ENCODE results near the gene ZNF385C. TPM values are rescaled to one million over a fixed set of nuclear protein-coding genes. Genes with fewer than 3 reads are reported as not detected.

ZNF385C gene
- total and polyA plus RNA-seq, 2 donors = 0.65 to 1.2 TPM

DNA sequence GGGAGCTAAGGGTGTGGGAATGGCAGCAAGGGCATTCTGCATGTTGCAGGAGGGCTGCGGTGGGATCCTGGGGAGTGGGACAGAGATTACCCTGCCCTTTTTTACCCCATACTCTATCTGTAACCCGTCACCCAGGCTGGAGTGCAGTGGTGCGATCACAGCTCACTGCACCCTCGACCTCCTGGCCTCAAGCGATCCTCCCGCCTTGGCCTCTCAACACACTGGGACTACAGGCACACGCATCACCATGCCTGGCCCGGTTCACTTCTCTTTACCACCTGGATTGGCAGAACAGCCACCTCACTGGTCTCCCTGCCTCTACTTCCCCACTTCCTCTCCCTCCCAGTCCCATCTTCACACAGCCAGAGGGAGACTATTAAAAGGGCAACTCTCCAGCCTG lies 9.5 kb downstream of the ZNF385C start:
- Histone ChIP-seq H3K4me1 (ENCODE audit: insufficient read depth) (no peaks in the 10 kb centered on the region), H3K4me3 (ENCODE audit: low read depth, low read length) (no peak overlapping the region), H3K36me3 (ENCODE audit: insufficient read depth) (no peaks in the 10 kb centered on the region), H3K27ac (ENCODE audit: low read depth) (no peak overlapping the region)
- WGBS = 89% methylated on average over 8 of the region's 8 CpGs
- no peak for DNase-seq (ENCODE audit: extremely low spot score)

DNA sequence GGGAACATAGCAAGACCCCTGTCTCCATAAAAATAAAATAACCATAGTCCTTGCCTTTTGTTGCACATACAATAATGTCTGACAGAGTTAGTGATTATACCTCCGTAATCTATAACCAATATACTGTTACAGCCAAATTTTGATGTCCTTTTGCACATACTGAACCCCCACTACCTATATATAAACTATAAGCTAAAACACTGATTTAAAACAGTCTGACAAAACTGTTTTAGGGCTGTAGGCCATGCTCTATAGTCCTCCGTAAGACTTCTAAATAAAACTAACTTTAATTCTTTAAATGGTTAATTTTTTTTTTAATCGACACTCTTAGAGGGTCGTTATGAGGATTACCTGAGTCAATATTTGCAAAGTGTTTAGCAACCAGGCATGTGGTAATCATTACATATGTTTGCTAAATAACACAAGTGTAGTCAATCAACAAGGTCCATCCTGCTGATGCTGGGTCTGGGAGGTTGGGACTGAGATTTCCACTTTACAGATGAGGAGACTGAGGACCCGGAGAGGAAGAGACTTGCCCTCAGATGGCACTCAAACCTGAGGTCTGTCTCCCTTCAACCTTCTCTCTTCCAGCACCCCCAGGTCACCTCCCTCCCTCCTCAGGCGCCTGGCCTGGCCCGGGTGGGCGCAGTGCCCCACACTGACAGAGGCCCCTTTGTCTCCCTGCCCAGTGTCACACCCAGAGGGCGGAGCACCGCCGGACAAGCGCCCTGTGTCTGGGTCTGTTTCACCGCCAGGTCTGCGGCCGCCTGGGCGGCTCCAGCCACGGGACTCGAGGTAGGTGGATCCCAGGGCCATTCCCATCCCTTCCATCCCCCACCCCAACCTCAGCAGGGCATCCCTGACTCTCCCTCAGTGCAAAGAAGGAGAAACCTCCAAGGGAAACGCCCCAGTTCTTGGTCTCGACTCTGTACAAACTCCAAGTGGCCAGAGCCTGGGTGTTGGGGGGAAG lies 10.3 kb downstream of the ZNF385C start:
- Histone ChIP-seq H3K36me3 (ENCODE audit: insufficient read depth) (no peaks in the 10 kb centered on the region), H3K4me3 (ENCODE audit: low read depth, low read length) (no peak overlapping the region), H3K4me1 (ENCODE audit: insufficient read depth) (no peaks in the 10 kb centered on the region), H3K27ac (ENCODE audit: low read depth) (no peak overlapping the region)
- DNase-seq (ENCODE audit: extremely low spot score) = no peak
- WGBS = 57% methylated on average over 20 of the region's 20 CpGs

DNA sequence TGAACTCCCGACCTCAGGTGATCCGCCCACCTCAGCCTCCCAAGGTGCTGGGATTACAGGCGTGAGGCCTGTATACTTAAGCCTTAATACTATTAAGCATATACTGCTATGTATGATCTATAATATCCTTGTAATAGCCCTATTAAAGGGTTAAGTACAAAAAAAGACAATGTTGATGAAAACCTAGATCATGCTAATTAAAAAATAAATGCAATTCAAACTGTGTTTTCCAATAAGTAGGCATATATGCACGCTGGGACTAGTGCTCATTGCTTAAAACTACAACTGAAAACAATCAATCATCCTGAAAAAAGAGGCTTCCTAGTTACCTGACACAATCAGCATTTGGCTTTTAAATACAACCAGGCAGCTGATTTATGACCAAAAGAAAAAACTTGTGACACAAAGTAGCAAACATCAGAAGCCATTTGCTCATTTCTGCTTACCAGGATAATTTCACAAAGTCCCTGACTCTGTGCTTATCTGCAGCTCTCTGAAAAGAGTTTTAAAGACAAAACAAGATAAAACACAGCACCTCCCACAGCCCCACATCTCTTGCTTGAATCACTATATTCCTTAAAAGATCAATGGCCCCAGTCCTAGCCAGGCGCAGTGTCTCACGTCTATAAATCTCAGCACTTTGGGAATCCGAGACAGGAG lies 11.1 kb downstream of the ZNF385C start:
- Histone ChIP-seq H3K27ac (ENCODE audit: low read depth) (no peak overlapping the region), H3K36me3 (ENCODE audit: insufficient read depth) (no peaks in the 10 kb centered on the region), H3K4me3 (ENCODE audit: low read depth, low read length) (no peak overlapping the region), H3K4me1 (ENCODE audit: insufficient read depth) (no peaks in the 10 kb centered on the region)
- WGBS = 61% methylated on average over 7 of the region's 7 CpGs
- DNase-seq (ENCODE audit: extremely low spot score) = no peak

DNA sequence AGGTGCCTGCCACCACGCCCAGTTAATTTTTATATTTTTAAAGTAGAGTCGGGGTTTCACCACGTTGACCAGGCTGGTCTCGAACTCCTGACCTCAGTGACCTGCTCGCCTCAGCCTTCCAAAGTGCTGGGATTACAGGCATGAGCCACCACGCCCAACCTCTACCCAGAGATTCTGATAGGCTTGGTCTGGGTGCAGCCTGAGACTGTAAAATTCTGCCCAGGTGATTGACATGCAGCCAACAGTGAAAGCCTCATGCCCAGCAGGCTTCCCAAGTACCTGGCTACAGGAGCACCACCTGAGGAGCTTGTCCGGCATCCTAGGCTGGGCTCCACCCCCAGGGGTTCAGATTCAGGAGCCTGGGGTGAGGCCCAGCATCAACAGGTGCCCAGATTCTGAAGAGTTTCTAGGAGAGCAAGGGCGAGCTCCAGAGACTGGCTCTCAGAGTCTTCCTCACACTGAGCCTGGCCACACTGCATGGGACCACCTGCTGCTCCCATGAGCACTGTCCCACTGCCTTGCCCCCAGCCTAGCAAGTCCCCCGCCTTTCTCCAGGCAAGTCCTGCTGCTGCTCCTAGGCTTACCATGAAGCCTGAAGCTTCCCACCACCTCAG lies 16.6 kb downstream of the ZNF385C start:
- Histone ChIP-seq H3K4me1 (ENCODE audit: insufficient read depth) (no peaks in the 10 kb centered on the region), H3K27ac (ENCODE audit: low read depth) (no peak overlapping the region), H3K36me3 (ENCODE audit: insufficient read depth) (no peaks in the 10 kb centered on the region), H3K4me3 (ENCODE audit: low read depth, low read length) (no peak overlapping the region)
- no peak for DNase-seq (ENCODE audit: extremely low spot score)
- WGBS = 84% methylated on average over 9 of the region's 9 CpGs

DNA sequence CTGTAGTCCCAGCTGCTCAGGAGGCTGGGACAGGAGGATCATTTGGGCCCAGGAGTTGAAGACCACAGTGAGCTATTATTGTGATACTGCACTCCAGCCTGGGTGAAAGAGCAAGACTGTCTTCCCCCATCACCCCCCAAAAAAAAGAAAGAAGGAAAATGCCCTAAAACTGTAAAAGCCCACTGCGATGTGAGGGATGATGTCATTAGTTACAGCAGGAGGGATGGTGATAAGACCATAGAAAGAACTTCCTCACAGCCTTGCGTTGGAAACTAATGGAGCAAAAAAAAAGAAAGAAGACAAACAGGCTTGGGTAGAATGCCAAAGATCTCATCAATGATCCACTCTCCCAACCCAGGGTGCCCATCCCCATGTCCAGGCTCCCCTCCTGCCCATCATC lies 18.7 kb downstream of the ZNF385C start:
- Histone ChIP-seq H3K4me3 (ENCODE audit: low read depth, low read length) (no peak overlapping the region), H3K27ac (ENCODE audit: low read depth) (no peak overlapping the region), H3K4me1 (ENCODE audit: insufficient read depth) (no peaks in the 10 kb centered on the region), H3K36me3 (ENCODE audit: insufficient read depth) (no peaks in the 10 kb centered on the region)
- no peak for DNase-seq (ENCODE audit: extremely low spot score)
- 67% methylated on average over 2 of the region's 2 CpGs for WGBS

DNA sequence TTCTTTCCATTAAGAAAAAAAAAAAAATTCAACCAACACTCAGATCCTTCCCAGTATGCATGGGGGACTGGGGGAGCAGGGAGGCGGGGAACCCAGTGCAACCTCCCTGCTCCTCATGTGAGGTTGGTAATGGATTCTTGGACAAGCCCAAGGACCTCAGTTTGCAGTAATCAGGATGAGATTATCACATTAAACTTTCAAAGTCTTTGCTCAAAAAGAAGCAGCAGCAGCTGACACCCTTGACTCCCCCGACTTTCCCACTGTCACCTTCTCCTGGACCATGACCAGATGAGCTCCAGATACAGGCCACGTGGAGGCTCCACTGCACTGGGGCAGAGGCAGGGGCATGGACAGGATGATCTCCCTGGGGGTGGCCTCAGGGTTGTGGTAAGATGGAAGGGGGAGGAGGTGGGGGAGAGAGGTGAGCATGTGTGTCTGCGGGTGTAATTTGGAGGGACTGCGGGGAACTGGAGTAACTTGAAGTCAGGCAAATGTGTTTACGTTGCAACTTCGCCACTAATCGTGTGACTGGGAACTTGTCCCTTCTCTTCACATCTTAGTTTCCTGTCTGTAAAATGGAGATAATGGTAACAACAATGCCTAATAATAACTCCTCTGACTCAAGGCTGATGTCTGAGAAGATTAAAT lies 19.8 kb downstream of the ZNF385C start:
- H3K27ac ChIP-seq (ENCODE audit: low read depth) = no peak overlapping the region
- no peaks in the 10 kb centered on the region for H3K36me3 ChIP-seq (ENCODE audit: insufficient read depth)
- no peak for DNase-seq (ENCODE audit: extremely low spot score)
- no peak overlapping the region for H3K4me3 ChIP-seq (ENCODE audit: low read depth, low read length)
- 38% methylated on average over 8 of the region's 8 CpGs for WGBS
- no peaks in the 10 kb centered on the region for H3K4me1 ChIP-seq (ENCODE audit: insufficient read depth)

DNA sequence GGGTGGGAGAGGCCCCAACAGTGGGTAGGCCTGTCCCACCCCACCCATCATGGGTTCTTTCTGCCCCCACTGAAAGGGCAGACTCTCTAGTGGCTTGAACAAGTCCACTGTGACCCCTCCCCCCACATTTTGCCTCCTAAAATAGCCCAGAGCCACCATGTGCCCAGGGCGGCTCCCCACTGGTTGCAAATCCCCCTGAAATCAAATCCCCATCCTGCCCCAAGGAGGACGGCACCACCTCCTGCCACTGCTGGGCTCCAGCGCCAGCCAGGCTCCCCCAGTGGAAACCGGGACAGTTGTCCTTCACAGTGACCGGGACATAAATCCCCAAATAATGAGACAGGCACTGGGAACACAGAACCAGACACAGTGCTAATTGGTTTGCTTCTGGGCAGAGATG lies 20.5 kb downstream of the ZNF385C start:
- no peak for DNase-seq (ENCODE audit: extremely low spot score)
- H3K4me3 ChIP-seq (ENCODE audit: low read depth, low read length) = no peak overlapping the region
- WGBS = 74% methylated on average over 5 of the region's 5 CpGs
- H3K36me3 ChIP-seq (ENCODE audit: insufficient read depth) = no peaks in the 10 kb centered on the region
- H3K27ac ChIP-seq (ENCODE audit: low read depth) = no peak overlapping the region
- no peaks in the 10 kb centered on the region for H3K4me1 ChIP-seq (ENCODE audit: insufficient read depth)

DNA sequence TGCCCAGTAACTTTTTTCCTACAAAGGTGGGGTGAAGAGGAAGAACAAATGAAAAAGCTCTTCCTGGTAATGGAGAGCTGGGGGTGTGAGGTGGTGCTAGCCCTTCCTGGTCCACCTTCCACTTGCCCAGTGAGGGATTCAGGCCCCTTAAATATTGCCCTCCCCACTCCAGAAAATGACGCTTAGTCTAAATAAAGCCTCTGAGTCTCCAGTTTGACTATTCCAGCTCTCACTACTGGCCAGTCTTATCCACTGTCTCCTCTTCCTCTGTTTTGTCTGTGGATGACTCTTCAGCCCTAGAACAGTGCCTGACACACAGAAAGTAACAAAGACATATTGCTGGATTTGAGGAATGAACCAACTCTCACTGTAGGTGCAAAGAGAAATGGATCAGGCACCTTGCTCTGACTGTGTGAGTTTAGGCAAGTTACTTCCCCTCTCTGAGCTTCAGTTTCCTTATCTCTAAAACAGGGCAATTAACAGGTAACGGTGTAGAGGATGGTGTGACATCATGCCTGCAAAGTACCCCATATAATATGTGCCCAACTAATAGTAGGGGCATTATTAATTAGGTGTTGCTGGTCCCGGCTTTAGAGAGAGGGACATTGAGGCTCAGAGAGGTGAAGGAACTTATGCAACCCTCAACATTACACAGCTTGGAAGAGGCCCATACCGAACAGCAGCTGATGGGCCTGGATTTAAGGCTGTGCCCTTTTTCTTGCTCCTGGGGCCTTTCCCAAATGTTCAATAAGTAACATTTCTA lies 21.3 kb downstream of the ZNF385C start:
- Histone ChIP-seq H3K36me3 (ENCODE audit: insufficient read depth) (no peaks in the 10 kb centered on the region), H3K27ac (ENCODE audit: low read depth) (no peak overlapping the region), H3K4me1 (ENCODE audit: insufficient read depth) (peaks cover 2% of the 10 kb centered on the region), H3K4me3 (ENCODE audit: low read depth, low read length) (no peak overlapping the region)
- 76% methylated on average over 4 of the region's 4 CpGs for WGBS
- no peak for DNase-seq (ENCODE audit: extremely low spot score)

DNA sequence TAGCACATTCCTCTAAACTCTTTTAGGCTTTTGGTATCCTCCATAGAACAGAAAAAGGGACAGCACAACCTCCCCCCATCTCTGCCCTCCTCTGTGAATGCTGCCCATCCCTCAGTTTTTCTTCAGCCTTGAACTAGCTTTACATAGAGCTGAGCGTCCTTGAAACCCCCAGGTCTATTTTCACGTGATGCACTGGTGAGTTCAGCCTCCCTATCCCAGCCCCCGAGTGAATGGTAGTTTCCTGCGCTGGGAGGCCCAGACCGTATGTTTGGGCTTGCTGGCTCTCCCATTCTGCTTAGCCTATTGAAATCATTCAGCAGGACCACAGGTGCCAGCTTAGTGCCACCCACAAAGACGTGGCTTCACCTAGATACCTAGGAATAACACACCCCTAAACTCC lies 22.5 kb downstream of the ZNF385C start:
- no peak for DNase-seq (ENCODE audit: extremely low spot score)
- H3K27ac ChIP-seq (ENCODE audit: low read depth) = no peak overlapping the region
- H3K4me1 ChIP-seq (ENCODE audit: insufficient read depth) = peaks cover 2% of the 10 kb centered on the region
- no peaks in the 10 kb centered on the region for H3K36me3 ChIP-seq (ENCODE audit: insufficient read depth)
- H3K4me3 ChIP-seq (ENCODE audit: low read depth, low read length) = no peak overlapping the region
- WGBS = 73% methylated on average over 6 of the region's 6 CpGs

DNA sequence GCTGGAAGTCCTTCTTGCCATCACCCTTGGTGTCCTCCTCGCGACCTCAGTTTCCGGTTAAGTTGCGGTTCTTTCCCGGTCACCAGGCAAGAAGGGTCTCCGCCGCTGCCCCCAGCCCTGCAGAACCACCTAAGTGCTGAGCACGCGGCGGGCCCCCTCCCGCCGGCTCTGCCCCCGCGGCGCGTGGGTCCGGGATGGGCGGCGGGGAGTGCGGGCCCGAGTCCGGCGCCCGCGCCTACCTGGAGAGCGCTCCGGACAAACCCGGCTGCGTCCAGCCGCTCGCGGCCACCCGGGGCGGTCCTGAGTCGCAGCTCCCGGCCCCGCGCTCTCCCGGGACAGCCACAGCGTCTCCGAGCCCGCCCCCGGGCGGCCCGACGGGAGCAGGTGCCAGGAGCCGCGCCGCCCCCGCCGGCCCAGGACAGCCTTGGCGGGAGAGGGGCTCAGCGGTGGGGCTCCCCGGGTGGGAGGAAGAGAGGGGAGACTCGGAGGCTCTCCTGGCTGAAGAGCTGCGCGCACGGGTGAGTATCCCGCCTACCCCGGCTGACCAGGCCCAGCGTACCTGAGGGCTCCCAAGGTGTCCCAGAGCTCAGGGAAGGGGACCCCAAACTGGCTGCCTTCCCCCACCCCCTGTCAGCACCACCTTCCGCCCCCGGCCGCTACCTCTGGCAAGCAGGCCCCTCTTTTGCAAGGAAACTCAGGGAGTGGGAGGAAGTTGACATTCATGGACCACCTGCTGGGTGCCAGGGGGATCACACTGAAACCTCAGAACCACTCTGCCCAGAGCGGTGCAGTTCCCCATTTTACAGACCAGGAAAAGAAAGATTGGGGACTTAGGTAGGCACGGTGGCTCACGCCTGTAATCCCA lies 25.7 kb downstream of the ZNF385C start:
- WGBS = 6% methylated on average over 66 of the region's 67 CpGs
- Histone ChIP-seq H3K36me3 (ENCODE audit: insufficient read depth) (no peaks in the 10 kb centered on the region), H3K4me1 (ENCODE audit: insufficient read depth) (peaks cover 2% of the 10 kb centered on the region), H3K4me3 (ENCODE audit: low read depth, low read length) (peak overlapping the region; percentile 22), H3K27ac (ENCODE audit: low read depth) (no peak overlapping the region)
- DNase-seq (ENCODE audit: extremely low spot score) = no peak

DNA sequence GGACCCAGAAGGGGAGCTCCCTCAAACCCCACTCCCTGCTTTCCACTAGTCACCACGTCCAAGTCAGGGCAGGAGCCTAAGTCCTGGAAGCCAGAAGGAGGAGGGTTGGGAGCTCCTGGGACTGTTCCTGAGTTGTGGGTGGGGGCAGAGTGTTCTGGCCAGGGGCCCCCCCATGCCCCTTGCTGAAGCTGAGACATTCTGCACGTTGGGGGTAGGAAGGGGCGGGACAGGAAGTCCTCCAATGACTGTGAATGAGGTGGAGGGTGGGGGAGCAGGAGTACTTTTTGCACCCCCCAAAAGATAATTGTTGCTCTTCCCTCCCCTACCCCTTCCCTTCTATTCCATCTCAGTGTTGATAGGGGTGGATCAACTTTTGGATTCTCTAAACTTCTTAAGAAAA lies 26.5 kb downstream of the ZNF385C start:
- peaks cover 2% of the 10 kb centered on the region for H3K4me1 ChIP-seq (ENCODE audit: insufficient read depth)
- peak overlapping the region; percentile 22 for H3K4me3 ChIP-seq (ENCODE audit: low read depth, low read length)
- WGBS = 19% methylated on average over 3 of the region's 3 CpGs
- no peak overlapping the region for H3K27ac ChIP-seq (ENCODE audit: low read depth)
- H3K36me3 ChIP-seq (ENCODE audit: insufficient read depth) = no peaks in the 10 kb centered on the region
- DNase-seq (ENCODE audit: extremely low spot score) = no peak

DNA sequence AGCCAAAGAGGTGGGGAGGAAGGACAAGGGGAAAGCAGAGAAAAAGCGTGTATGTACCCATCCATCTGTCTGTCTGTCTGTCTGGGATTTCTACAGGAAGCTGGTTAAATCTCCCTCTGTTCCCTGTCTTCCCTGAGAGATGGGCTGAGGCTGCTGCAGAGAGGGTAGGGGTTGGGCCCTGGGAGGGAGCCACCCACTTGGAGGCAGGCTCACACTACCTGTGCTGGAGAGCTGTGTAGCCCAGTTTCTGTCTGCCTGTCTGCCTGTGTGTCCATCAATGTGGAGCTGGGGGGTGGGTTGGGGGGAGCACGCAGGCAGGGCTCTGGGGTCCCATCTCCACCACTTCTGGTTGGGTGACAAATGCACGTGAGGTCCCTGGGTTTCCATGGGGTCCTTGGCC lies 29.3 kb downstream of the ZNF385C start:
- H3K27ac ChIP-seq (ENCODE audit: low read depth) = no peak overlapping the region
- WGBS = 76% methylated on average over 3 of the region's 3 CpGs
- H3K4me1 ChIP-seq (ENCODE audit: insufficient read depth) = peaks cover 2% of the 10 kb centered on the region

More for the DNA sequence above, 29.3 kb downstream of the ZNF385C start:
- DNase-seq (ENCODE audit: extremely low spot score) = no peak
- Histone ChIP-seq H3K4me3 (ENCODE audit: low read depth, low read length) (no peak overlapping the region), H3K36me3 (ENCODE audit: insufficient read depth) (no peaks in the 10 kb centered on the region)

Data from urinary bladder (tissue), 4 donors.